ENCODE data around the gene MYO10.
"Not testable (repeated sequence)": the region's sequence is repeated elsewhere in the genome, so short reads cannot be mapped to it uniquely, and the experiment has no call there.

Gene MYO10

DNA sequence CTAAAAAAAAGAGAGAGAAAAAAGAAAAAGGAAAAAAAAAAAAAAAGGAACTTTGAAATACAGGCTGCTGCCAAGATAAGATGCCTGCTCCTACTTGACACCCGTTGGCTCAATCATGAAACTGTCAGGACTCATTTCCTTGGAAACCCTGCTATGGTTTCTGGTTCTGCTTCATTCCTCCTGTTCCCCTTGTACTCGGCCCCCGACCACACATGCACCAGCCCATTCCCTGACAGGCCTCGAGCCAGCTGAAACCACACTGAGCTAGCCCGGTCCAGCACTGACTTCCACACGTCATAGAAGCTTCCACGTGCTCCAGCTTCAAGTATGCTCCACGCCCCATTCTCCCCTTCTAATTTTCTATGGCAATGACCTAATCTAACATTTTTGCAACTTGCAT is 93.2 kb downstream of the MYO10 start:
- Histone ChIP-seq H3K9me3 (ENCODE audit: control insufficient read depth in 2 of 2, low read length in 2 of 2) (no peaks in the 10 kb centered on the region), H3K9ac (ENCODE audit: low read length in 2 of 2) (no peak overlapping the region), H3K4me1 (ENCODE audit: control insufficient read depth, insufficient read depth, low read length) (no peaks in the 10 kb centered on the region), H3K36me3 (ENCODE audit: control insufficient read depth in 2 of 2, insufficient read depth in 2 of 2, low read length in 2 of 2) (no peaks in the 10 kb centered on the region), H3K27me3 (ENCODE audit: control insufficient read depth in 1 of 2, insufficient read depth in 2 of 2, low read length in 2 of 2) (no peaks in the 10 kb centered on the region), H3K4me3 (ENCODE audit: low read length in 2 of 2) (no peak overlapping the region), H3K27ac (ENCODE audit: low read length) (no peak overlapping the region)

DNA sequence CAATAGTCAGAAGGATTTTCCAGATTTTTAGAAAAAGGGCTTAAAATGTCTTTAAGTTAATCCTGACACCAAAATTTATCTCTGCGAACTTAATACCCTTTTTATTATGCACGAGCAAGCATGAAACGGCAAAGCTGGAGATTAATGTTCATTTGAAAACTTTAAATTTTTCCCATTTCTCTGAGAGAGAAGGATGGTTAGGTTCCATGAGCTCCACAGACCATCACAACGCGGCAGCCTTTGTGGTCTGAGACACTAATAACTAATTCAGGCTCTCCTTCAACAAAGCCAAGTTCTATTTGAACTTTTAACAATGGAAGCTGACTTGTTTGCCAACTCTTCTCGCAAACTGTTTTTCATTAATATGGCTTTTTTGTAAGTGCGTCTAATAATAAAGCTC is 94.7 kb downstream of the MYO10 start:
- Histone ChIP-seq H3K4me1 (ENCODE audit: control insufficient read depth, insufficient read depth, low read length) (no peaks in the 10 kb centered on the region), H3K27ac (ENCODE audit: low read length) (no peak overlapping the region), H3K27me3 (ENCODE audit: control insufficient read depth in 1 of 2, insufficient read depth in 2 of 2, low read length in 2 of 2) (no peaks in the 10 kb centered on the region), H3K36me3 (ENCODE audit: control insufficient read depth in 2 of 2, insufficient read depth in 2 of 2, low read length in 2 of 2) (no peaks in the 10 kb centered on the region), H3K4me3 (ENCODE audit: low read length in 2 of 2) (no peak overlapping the region), H3K9me3 (ENCODE audit: control insufficient read depth in 2 of 2, low read length in 2 of 2) (no peaks in the 10 kb centered on the region), H3K9ac (ENCODE audit: low read length in 2 of 2) (no peak overlapping the region)

DNA sequence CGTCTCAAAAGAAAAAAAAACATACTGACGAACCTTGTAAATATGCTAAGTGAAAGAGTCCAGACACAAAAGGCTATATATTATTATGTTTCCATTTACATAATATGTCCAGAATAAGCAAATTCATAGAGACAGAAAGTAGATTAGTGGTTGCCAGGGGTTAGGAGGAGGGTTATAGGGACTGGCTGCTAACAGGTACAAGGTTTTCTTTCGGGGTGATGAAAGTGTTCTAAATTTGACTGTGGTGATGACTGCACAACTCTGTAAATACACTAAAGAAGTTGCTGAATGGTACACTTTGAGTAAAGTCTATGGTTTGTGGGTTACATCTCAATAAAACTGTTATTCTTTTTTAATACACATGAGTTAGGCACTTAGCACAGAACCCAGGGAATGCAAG is 98.8 kb downstream of the MYO10 start:
- Histone ChIP-seq H3K4me3 (ENCODE audit: low read length in 2 of 2) (no peak overlapping the region), H3K27ac (ENCODE audit: low read length) (no peak overlapping the region)

DNA sequence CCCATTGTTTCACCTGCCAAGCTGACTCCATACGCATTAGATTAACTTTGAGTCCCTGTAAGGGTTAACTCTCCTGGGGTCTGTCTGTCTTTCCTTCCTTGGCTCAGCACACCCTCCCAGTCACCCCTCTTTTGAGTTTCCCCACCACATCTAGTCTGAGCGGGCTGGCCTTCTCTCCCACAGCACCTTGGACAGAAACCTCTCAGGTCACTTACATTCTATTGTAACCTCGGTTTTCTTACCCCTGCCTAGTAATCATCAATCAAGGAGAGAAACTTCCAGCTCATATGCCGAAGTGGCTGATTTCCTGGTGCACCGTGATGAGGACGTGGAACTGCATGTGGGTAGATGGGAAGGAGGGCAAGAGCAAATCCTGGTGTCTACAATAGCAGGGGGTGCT is 102.1 kb downstream of the MYO10 start:
- no peak overlapping the region for H3K4me3 ChIP-seq (ENCODE audit: low read length in 2 of 2)
- H3K4me1 ChIP-seq (ENCODE audit: control insufficient read depth, insufficient read depth, low read length): no peaks in the 10 kb centered on the region

More for the DNA sequence above, 98.8 kb downstream of the MYO10 start:
- Histone ChIP-seq H3K27me3 (ENCODE audit: control insufficient read depth in 1 of 2, insufficient read depth in 2 of 2, low read length in 2 of 2) (no peaks in the 10 kb centered on the region), H3K36me3 (ENCODE audit: control insufficient read depth in 2 of 2, insufficient read depth in 2 of 2, low read length in 2 of 2) (no peaks in the 10 kb centered on the region), H3K9me3 (ENCODE audit: control insufficient read depth in 2 of 2, low read length in 2 of 2) (no peaks in the 10 kb centered on the region), H3K4me1 (ENCODE audit: control insufficient read depth, insufficient read depth, low read length) (no peaks in the 10 kb centered on the region), H3K9ac (ENCODE audit: low read length in 2 of 2) (no peak overlapping the region)

DNA sequence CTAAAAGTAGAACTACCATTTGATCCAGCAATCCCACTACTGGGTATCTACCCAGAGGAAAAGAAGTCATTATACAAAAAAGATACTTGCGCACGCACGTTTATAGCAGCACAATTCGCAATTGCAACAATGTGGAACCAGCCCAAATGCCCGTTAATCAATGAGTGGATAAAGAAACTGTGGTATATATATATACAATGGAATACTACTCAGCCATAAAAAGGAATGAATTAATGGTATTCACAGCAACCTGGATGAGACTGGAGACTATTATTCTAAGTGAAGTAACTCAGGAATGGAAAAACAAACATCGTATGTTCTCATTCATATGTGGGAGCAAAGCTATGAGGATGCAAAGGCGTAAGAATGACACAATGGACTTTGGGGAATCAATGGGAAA is 104.8 kb downstream of the MYO10 start:
- H3K36me3 ChIP-seq (ENCODE audit: control insufficient read depth in 2 of 2, insufficient read depth in 2 of 2, low read length in 2 of 2); H3K4me3 ChIP-seq (ENCODE audit: low read length in 2 of 2); H3K27ac ChIP-seq (ENCODE audit: low read length); H3K27me3 ChIP-seq (ENCODE audit: control insufficient read depth in 1 of 2, insufficient read depth in 2 of 2, low read length in 2 of 2); H3K9me3 ChIP-seq (ENCODE audit: control insufficient read depth in 2 of 2, low read length in 2 of 2); H3K9ac ChIP-seq (ENCODE audit: low read length in 2 of 2); H3K4me1 ChIP-seq (ENCODE audit: control insufficient read depth, insufficient read depth, low read length): not testable (repeated sequence)

More for the DNA sequence above, 102.1 kb downstream of the MYO10 start:
- H3K9ac ChIP-seq (ENCODE audit: low read length in 2 of 2): no peak overlapping the region
- H3K27me3 ChIP-seq (ENCODE audit: control insufficient read depth in 1 of 2, insufficient read depth in 2 of 2, low read length in 2 of 2): no peaks in the 10 kb centered on the region
- no peak overlapping the region for H3K27ac ChIP-seq (ENCODE audit: low read length)
- H3K9me3 ChIP-seq (ENCODE audit: control insufficient read depth in 2 of 2, low read length in 2 of 2): no peaks in the 10 kb centered on the region
- H3K36me3 ChIP-seq (ENCODE audit: control insufficient read depth in 2 of 2, insufficient read depth in 2 of 2, low read length in 2 of 2): no peaks in the 10 kb centered on the region

DNA sequence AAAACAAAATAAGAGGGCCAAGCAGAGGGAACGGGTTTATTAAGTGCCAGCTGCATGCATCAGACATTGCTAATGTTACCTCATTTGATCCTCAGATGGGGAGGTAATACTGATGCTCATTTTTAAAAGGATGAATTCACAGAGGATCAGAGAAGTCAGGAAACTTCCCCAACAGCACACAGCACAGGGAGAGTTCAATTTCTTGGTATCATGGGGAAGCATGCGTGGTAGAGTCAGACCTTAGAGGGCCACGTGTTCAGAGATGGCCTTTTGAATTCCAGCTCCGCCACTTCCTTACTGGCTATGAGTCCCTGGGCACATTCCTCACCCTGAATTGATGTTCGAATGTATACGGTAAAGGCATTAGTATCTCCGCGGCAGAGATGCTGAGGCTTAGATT is 108.3 kb downstream of the MYO10 start:
- no peaks in the 10 kb centered on the region for H3K4me1 ChIP-seq (ENCODE audit: control insufficient read depth, insufficient read depth, low read length)
- no peaks in the 10 kb centered on the region for H3K27me3 ChIP-seq (ENCODE audit: control insufficient read depth in 1 of 2, insufficient read depth in 2 of 2, low read length in 2 of 2)
- H3K9me3 ChIP-seq (ENCODE audit: control insufficient read depth in 2 of 2, low read length in 2 of 2): no peaks in the 10 kb centered on the region
- H3K27ac ChIP-seq (ENCODE audit: low read length): no peak overlapping the region
- no peaks in the 10 kb centered on the region for H3K36me3 ChIP-seq (ENCODE audit: control insufficient read depth in 2 of 2, insufficient read depth in 2 of 2, low read length in 2 of 2)
- no peak overlapping the region for H3K4me3 ChIP-seq (ENCODE audit: low read length in 2 of 2)
- H3K9ac ChIP-seq (ENCODE audit: low read length in 2 of 2): no peak overlapping the region

DNA sequence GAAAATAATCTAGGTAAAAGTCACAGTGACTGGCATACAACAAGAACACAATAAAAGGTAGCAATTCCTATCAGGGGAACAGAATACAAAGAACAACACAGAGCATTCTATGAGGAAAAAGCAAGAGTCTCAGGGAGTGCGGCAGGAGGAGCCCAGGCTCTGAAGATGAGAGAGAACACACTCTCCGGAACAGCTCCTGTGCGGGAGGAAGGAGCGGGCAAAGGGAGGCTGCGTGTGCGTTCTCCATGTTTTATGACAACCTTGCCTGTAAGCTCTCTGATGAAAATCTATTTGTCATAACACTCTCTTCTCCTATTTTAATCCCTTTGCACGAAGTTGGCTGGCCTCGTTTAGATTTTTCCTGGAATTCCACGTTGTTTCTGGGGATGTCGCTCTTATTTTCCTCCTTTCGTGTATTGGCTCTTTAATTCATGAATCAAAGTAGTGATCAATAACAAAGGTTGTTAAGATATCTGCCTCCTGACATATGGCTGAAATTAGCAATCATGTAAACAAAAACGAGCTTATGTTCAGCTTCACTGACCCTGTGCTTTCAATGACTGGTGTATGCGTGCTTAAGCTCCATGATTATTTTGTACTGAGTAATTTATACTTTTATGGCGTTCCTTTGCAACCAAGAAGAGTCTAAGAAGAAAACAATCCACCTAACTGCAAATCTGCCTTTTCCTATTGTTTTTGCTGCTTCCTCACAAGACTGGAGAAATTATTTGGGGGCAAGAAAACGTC is 109.5 kb downstream of the MYO10 start:
- H3K27ac ChIP-seq (ENCODE audit: low read length): no peak overlapping the region
- no peaks in the 10 kb centered on the region for H3K9me3 ChIP-seq (ENCODE audit: control insufficient read depth in 2 of 2, low read length in 2 of 2)
- H3K4me1 ChIP-seq (ENCODE audit: control insufficient read depth, insufficient read depth, low read length): no peaks in the 10 kb centered on the region
- no peak overlapping the region for H3K4me3 ChIP-seq (ENCODE audit: low read length in 2 of 2)
- no peaks in the 10 kb centered on the region for H3K27me3 ChIP-seq (ENCODE audit: control insufficient read depth in 1 of 2, insufficient read depth in 2 of 2, low read length in 2 of 2)
- no peak overlapping the region for H3K9ac ChIP-seq (ENCODE audit: low read length in 2 of 2)
- H3K36me3 ChIP-seq (ENCODE audit: control insufficient read depth in 2 of 2, insufficient read depth in 2 of 2, low read length in 2 of 2): no peaks in the 10 kb centered on the region

DNA sequence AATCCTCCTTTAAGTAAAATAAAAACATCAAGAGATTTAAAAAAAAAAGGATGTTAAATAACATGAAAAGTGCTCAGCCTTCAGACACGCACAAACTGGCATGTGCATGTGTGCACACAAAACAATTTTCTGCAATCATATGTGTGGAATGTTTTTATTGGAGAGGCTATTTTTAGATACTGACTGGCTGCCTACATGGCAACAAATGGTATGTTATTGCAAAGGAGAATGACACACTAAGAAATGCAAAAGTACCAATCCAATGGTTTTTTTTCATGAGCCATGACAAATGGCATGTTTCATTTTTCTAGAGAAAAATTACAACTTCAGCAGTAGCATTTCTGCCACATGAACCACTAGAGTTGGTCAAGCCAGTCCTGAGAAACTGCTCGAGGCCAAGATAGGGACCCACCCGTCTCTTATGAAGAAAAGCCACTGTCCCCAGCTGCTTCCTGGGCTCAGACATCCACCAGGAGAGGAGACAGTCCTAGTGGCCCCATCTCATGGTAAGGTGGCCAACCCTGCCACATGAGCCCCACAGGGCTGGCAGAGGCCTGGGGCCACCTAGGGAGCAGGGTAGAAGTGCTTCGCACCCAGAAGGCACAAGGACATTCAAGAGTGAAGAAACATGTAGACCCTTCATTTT is 116.4 kb downstream of the MYO10 start:
- H3K27ac ChIP-seq (ENCODE audit: low read length): no peak overlapping the region

DNA sequence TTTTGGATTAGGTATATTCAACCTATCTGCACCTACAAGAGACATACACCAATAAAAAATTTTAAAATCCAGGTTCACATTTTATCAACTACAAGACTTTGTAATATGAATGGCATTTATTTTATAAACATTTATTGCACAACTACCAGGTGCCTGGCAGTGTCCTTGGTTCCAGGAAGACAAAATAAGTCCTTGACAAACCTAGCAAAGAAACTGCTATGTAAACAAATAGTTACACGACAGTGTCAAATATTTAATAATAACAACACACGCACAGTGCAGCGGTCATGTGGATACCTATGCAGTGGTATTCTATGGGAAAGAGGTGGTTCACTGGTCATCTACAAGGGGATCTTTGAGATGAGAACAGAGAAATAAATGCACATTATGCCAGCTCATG is 120.7 kb downstream of the MYO10 start:
- Histone ChIP-seq H3K9me3 (ENCODE audit: control insufficient read depth in 2 of 2, low read length in 2 of 2) (no peaks in the 10 kb centered on the region), H3K36me3 (ENCODE audit: control insufficient read depth in 2 of 2, insufficient read depth in 2 of 2, low read length in 2 of 2) (no peaks in the 10 kb centered on the region), H3K9ac (ENCODE audit: low read length in 2 of 2) (no peak overlapping the region), H3K27me3 (ENCODE audit: control insufficient read depth in 1 of 2, insufficient read depth in 2 of 2, low read length in 2 of 2) (no peaks in the 10 kb centered on the region), H3K4me3 (ENCODE audit: low read length in 2 of 2) (no peak overlapping the region), H3K4me1 (ENCODE audit: control insufficient read depth, insufficient read depth, low read length) (no peaks in the 10 kb centered on the region), H3K27ac (ENCODE audit: low read length) (no peak overlapping the region)

More for the DNA sequence above, 116.4 kb downstream of the MYO10 start:
- no peak overlapping the region for H3K9ac ChIP-seq (ENCODE audit: low read length in 2 of 2)
- H3K36me3 ChIP-seq (ENCODE audit: control insufficient read depth in 2 of 2, insufficient read depth in 2 of 2, low read length in 2 of 2): no peaks in the 10 kb centered on the region
- H3K9me3 ChIP-seq (ENCODE audit: control insufficient read depth in 2 of 2, low read length in 2 of 2): no peaks in the 10 kb centered on the region
- no peak overlapping the region for H3K4me3 ChIP-seq (ENCODE audit: low read length in 2 of 2)
- H3K27me3 ChIP-seq (ENCODE audit: control insufficient read depth in 1 of 2, insufficient read depth in 2 of 2, low read length in 2 of 2): no peaks in the 10 kb centered on the region
- no peaks in the 10 kb centered on the region for H3K4me1 ChIP-seq (ENCODE audit: control insufficient read depth, insufficient read depth, low read length)

DNA sequence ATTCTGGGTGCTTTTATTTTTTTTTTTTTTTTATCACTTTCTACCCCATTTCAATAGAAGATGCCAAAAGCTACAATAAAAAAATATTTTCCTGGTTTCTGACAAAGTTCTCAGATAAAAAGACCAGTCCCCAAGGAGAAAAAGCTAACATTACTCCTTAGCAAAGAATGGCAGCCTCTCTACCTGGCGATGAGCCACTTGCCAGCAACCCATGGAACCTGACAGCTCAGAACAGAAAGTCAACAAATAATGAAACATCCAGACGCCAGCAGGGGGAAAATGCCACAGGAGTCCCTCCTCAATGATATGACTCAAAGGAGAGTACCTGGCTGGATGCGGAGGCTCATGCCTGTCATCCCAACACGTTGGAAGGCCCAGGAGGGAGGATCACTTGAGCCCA is 123.2 kb downstream of the MYO10 start:
- Histone ChIP-seq H3K9me3 (ENCODE audit: control insufficient read depth in 2 of 2, low read length in 2 of 2) (no peaks in the 10 kb centered on the region), H3K9ac (ENCODE audit: low read length in 2 of 2) (no peak overlapping the region), H3K4me3 (ENCODE audit: low read length in 2 of 2) (no peak overlapping the region), H3K36me3 (ENCODE audit: control insufficient read depth in 2 of 2, insufficient read depth in 2 of 2, low read length in 2 of 2) (no peaks in the 10 kb centered on the region), H3K27ac (ENCODE audit: low read length) (no peak overlapping the region), H3K27me3 (ENCODE audit: control insufficient read depth in 1 of 2, insufficient read depth in 2 of 2, low read length in 2 of 2) (no peaks in the 10 kb centered on the region), H3K4me1 (ENCODE audit: control insufficient read depth, insufficient read depth, low read length) (no peaks in the 10 kb centered on the region)

DNA sequence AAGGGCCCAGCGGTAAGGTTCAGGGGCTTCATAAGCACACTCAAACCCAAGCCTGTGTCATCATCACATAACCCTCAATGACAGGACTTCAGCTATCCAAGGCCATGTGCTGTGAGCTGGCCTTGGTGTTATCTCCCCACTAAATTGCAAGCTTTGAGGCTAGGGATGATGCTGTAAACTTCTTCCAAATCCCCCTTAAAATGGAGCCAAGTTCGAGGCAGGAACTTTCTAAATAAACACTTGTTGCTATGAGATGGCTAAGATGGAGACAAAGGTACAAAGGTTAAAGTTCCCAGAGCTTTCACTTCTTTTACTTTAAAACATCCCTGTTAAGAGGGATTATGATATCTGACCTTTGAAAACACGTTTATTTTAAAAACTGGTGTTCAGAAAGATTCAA is 123.6 kb downstream of the MYO10 start:
- Histone ChIP-seq H3K4me3 (ENCODE audit: low read length in 2 of 2) (no peak overlapping the region), H3K36me3 (ENCODE audit: control insufficient read depth in 2 of 2, insufficient read depth in 2 of 2, low read length in 2 of 2) (no peaks in the 10 kb centered on the region), H3K9ac (ENCODE audit: low read length in 2 of 2) (no peak overlapping the region), H3K9me3 (ENCODE audit: control insufficient read depth in 2 of 2, low read length in 2 of 2) (no peaks in the 10 kb centered on the region), H3K4me1 (ENCODE audit: control insufficient read depth, insufficient read depth, low read length) (peaks cover under 1% of the 10 kb centered on the region), H3K27me3 (ENCODE audit: control insufficient read depth in 1 of 2, insufficient read depth in 2 of 2, low read length in 2 of 2) (no peaks in the 10 kb centered on the region), H3K27ac (ENCODE audit: low read length) (no peak overlapping the region)
